H4 (cell line): Measurements from ENCODE around the gene BMAL2. TPM values are rescaled to one million over a fixed set of nuclear protein-coding genes. Genes with fewer than 3 reads are reported as not detected.

ENCODE experiments used
- DNase-seq: peaks from one replicate; pipeline ENCODE4 v3.0.0-alpha.2; 2015; ENCODE audit warnings: low spot score
- total RNA-seq: library from RNA; depleted of rRNA; stranded (reverse); fragments of >200 nt; shearing (Covaris generic); gene quantifications from 2 replicates; pipeline ENCODE4 v1.2.3, GENCODE V29; 2014

BMAL2 gene
- total RNA-seq, 1 experiment from 2014 or later, result 10.7 TPM

- no peak for DNase-seq
Measured at GRCh38 chr12:27324530-27324929, 8.1 kb upstream of the BMAL2 start.

DNA sequence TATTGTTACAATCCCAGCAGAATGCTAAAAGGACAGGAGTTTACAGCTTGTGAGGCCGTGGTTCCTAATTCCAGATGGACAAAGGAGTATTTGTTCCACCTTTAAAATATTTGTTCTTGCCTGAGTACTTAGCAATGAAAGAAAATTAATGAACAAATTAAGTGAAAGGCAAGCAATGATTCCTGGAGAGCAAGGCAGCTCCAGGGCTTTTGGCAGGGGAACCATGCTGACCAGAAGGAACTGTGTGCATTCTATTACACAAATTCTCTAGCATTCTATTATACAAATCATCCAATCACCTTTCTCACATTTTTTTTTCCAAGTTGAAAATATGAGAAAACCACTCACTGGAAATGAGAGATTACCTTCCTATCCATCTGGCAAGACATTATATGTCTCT is 1.8 kb upstream of the BMAL2 start:
- DNase-seq, result no peak

- DNase-seq, result peak; percentile 77
Measured at GRCh38 chr12:27331291-27331926, 1.2 kb upstream of the BMAL2 start.

DNA sequence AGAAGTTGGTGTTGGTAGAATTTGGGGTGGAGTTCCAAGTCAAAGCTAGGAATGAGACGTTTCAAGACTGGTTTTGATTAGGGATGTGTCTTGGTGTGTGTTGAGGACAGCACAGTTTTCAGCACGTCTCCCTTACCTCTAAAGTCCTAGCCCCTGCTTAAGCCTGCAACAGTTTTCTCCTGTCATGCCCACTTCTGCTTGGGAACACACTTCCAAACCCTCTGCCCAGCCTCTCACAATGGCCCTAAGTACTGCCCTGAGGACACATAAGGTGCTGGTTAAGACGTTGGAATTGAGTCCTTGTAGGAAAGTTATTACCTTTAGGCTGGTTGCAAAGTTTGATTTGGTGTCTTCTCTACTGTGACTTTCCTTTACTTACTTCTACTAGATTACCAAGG is 710 bp upstream of the BMAL2 start:
- DNase-seq, result no peak

DNA sequence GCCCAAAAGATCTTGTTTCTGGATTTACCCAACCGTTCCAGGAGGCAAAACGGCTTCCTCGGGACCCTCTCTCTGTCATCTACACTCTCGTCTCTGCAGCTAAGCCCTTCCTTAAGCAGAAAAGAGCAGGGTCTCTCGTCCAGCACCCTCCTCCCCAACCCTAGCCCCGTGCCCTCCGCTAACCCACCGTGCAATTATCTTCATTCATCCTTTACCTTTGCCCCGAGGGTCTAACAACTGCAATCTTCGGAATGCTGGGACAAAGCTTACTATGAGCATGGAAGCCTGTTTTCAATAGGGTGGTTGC is 276 bp upstream of the BMAL2 start:
- DNase-seq, result no peak

DNA sequence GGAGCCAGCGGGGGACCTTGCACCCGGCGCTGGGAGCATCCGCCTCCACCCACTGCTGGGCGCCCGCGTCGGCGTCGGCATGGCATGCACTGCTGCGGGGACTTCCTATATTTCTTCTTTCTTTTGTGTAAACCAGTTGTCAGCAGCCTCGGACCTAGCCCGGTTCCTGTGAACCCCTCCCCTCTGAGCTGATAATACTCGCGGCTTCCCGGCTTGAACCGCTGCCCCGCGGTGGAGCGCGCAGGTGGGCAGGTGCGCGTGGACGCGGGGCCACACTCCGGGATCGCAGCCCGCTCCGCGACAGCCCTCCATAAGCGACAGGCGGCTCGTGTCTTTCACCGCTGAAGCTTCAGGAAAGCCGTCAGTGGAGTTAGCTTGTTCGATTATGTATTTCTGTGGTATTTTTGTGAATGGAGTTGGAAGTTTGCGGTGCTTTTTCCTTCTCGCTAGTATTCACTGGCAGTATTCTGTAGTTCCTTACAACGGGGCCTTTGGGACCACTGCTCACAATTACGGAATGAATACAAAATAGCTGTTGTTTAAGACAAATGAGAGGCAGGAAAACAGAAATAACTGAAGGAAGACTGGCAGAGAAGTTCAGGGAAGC is 870 bp downstream of the BMAL2 start:
- DNase-seq, result no peak

GRCh38 chr12:27334042-27334720 is 1.5 kb downstream of the BMAL2 start:
- DNase-seq, result no peak

GRCh38 chr12:27334721-27335082 is 2.1 kb downstream of the BMAL2 start:
- DNase-seq, result no peak

DNA sequence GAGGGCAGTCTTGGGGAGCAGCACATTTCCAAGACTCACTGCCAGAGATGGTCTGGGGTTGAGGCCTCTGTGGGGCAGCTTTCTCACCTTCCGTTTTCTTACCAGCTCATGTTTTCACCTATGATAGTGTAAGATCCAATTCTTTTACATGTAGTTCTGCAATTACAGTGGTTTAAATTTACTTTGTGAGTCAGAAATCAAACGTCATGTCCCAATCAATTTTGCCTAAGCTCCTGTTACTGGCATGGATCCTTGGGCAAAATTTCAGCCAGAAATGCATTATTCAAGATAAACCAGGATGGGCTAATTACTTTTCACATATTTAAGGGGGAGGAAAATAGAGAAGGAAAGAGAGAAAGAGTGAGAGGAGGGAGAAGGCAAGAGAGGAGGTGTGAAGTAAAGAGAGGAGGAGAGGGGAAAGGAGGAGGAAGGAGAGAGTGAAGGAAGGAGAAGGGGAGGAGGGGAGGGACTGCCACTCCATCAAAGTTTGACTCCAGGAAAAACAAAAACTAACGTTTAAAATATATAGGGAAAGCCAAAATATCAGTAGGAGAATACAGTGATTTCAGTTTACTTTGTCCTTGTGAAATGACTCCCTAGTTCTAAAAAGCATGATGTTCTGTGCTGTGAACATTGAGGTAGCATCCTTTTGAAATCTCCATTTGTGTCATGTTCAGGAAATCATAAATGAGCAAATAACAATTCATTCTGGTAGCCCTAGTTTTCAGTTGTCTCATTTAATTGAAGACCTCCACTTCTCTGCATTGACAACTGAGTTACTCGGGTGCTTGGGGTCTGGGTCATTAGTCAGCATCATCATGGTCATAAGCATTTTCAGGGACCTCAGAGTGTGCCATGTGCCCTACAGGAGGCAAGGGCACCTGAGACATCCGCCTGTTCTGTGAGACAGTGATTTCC is 3.0 kb downstream of the BMAL2 start:
- DNase-seq, result no peak

DNA sequence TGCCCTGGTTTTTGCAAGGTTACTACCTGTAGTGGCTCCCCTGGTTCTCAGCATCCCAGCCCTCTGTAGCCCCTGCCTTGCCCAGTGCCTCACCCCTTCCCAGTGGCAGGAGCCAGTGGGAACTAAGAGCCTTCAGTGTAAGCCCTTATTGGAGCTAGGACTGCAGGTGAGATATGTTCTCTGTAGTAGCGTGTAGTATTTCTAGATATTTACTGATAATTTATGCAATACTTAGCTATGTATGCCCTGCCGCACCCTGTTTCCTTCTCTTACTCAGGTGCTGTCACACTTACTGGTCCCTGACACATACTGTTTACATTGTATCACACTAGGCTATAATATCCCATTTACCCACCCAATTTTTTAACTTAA is 3.6 kb downstream of the BMAL2 start:
- no peak for DNase-seq

- DNase-seq, result no peak
Measured at GRCh38 chr12:27337376-27337775, 4.7 kb downstream of the BMAL2 start.

DNA sequence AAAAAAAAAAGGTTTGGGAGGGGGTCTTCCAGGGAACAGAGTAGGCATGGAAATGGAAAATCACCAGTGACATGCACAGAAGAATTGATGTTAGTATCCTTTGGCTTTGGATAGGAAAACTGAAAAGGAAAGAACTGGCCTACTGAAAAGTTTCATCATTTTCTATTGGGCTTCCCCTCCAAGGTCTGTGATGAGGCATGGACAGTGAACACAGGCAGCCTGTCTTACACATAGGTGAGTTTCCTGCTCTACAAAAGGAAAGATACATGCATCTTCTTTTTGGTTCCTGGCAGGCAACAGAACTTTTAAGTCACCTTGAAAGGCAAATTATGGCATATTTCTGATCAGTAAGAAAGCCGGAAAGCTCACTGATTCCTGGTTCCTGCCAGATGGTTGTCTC is 5.8 kb downstream of the BMAL2 start:
- no peak for DNase-seq

- no peak for DNase-seq
Measured at GRCh38 chr12:27340971-27341370, 8.3 kb downstream of the BMAL2 start.

DNA sequence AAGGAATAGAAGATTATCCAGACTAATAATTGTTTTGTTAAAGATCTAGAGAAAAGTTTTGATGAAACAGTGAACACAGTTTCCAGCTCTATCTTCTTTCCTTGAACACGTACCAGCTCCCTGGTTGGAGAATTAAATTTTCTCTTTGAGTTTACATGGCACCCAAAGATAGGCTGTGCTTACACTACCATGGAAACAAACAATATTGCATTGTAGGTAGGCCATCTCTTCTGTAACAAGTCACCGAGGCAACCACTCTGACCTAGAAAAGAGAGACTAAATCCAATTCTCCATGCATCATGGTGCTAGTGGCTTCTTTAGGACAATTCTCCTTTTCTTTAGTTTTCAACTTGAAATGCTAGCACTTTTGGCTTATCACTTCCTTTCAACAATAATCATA is 9.9 kb downstream of the BMAL2 start:
- no peak for DNase-seq

- peak; percentile 67 for DNase-seq
Measured at GRCh38 chr12:27343255-27344000, 10.8 kb downstream of the BMAL2 start.

DNA sequence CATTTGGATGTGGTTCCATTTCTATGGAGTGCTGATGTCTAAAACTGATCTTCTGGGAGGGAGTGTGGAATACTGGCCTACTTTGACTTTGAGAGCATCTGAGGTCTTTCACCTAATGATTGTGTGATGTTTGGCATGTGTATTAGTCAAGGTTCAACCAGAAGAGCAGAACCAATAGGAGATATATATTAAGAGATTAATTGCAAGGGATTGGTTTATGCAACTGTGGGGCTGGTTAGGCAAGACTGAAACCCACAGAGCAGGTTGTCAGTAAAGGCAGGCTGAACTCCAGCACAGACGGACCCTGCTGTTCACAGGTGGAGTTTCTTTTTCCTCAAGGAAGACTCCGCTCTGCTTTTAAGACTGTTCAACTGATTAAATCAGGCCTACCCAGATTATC is 11.6 kb downstream of the BMAL2 start:
- DNase-seq, result no peak

- DNase-seq, result no peak
Measured at GRCh38 chr12:27344760-27345159, 12.1 kb downstream of the BMAL2 start.

- no peak for DNase-seq
Measured at GRCh38 chr12:27345376-27345775, 12.7 kb downstream of the BMAL2 start.

- no peak for DNase-seq
Measured at GRCh38 chr12:27347779-27348178, 15.1 kb downstream of the BMAL2 start.

- DNase-seq, result no peak
Measured at GRCh38 chr12:27351476-27351875, 18.8 kb downstream of the BMAL2 start.

DNA sequence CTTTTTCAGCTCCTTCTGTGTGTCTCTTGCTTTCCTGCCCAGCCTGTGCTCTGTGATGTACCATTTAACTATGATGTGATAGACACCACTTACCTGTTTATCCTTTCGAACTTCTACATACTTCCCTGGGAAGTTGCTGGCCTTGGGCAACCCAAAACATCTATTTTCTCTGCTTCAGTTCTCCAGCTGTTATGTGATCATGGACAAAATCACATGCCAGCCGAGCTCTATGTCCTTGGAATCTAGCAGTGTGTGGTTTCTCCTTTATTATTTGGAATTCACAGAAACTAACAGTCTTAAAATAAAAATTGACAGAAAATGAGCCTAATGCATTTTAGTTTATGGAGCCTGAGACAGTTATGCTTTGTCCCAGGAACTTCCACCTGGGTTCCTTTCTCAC is 22.9 kb downstream of the BMAL2 start:
- DNase-seq, result no peak

DNA sequence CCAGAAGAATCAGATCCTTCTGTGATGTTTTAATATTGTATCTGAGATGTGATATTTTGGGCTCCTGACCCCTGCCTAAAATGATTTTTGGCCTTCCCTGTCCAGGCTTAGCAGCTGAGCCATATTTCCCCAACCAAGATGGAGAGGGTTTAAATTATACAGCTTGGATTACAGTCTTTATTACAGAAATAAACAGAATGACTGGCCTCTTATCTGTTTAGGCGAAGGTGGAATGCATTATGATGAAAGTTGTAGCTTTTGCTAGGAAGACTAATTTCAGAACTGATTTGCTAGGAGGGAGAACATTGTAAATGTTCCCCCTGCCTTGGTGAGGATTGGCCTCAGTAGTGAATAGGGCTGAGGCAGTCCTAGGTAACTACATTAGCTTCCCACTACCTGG is 23.3 kb downstream of the BMAL2 start:
- DNase-seq, result no peak
